MV-4-11 (cell line): Measurements from ENCODE around the gene LILRA6.

Source experiments
- DNase-seq: peaks from one replicate; lab custom pipeline; 2025; lab: John Stamatoyannopoulos, UW

Gene LILRA6

DNA sequence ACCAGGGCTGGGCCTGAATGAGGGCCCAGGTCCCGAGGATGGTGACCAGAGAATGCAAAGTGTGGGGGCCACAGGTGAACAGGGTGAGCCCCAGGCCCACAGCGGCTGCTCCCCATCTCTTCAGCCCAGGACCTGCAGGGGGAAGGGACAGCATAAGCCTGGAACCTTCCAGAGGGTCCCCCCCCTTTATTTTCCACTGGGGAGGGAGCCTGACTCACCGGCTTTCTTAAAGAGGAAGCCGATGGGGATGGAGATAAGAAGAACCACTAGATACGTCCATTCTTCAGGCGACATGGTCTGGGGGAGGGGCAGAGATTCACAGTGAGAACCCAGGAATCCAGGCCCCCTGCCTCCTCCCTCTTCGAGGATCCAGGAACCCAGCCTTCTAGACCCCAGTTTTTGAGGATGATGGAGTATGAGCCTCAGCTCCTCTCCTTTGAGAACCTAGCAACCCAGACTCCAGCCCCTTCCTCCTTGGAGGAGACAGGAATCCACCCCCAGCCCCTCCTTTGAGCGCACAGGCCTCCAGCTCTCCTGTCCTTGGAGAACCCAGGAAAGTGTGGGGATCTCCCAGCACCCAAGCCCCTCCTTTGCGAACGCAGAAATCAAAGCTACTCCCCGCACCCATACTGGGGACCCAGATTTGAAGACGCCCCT, 54.2 kb downstream of the LILRA6 start:
- peak; percentile 82 for DNase-seq

DNA sequence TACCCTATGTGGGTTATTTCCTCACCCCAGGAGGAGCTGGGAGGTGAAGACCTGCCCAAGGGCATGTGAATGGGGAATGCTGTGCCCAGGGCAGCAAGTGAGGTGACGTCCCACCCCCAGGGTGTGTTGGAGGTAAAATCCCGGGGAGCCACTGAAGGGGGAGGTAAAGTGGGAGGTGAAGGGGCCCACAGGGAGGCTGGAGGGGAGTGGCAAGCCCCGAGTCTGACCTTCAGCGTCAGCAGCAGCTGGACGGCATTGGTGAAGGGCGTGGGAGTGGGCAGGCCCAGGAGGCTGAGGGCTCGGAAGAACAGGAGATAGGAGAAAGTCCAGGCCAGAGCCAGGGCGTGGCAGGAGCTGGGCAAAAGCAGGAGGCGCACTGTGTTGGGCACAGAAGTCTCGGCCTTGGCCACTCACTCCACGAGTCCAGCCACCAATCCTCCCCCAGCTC, 55.6 kb downstream of the LILRA6 start:
- DNase-seq, result no peak
